ENCODE results near the gene BRAP.
"Not testable (repeated sequence)": the region's sequence is repeated elsewhere in the genome, so short reads cannot be mapped to it uniquely, and the experiment has no call there.

Gene BRAP

DNA sequence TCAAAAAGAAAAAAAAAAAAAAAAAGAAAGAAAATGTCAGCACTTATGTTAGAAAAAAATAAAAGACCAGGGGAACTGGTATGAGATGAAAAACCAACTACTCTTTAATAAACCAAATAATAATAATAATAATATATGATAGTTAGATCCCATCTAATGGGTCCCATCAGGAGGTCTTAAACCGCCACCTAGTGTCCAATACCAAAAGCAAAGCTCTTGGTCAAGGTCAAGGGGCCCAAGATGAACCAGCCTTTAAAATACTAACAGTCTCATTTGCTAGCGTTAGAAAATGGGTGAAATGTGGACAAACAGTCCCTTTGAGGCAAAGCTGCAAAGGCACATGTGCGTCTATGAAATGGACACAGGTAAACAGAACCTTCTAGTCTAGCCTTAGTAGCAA is 12.3 kb downstream of the BRAP start:
- peak; percentile 23 for DNase-seq

DNA sequence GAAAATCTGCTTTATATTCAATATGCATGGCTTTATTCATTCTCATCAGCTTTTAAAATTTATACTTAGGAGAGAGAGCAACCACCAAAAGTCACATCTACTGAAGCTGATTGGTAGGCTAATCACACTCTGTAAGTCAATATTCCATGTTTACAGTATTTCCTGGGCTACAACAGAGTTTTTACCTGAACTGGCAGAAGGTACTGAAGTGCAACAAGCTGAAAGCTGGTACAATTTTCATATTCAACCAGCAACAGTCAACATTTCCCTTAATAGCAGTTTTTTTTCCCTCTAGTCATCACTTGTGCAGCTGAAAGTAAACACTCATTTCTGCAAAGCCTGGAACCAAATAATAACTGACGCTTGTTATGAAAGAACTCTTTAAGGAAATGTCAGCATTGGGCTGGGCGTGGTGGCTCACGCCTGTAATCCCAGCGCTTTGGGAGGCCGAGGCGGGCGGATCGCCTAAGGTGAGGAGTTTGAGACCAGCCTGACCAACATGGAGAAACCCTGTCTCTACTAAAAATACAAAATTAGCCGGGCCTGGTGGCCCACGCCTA is 12.9 kb downstream of the BRAP start:
- no peak for DNase-seq

DNA sequence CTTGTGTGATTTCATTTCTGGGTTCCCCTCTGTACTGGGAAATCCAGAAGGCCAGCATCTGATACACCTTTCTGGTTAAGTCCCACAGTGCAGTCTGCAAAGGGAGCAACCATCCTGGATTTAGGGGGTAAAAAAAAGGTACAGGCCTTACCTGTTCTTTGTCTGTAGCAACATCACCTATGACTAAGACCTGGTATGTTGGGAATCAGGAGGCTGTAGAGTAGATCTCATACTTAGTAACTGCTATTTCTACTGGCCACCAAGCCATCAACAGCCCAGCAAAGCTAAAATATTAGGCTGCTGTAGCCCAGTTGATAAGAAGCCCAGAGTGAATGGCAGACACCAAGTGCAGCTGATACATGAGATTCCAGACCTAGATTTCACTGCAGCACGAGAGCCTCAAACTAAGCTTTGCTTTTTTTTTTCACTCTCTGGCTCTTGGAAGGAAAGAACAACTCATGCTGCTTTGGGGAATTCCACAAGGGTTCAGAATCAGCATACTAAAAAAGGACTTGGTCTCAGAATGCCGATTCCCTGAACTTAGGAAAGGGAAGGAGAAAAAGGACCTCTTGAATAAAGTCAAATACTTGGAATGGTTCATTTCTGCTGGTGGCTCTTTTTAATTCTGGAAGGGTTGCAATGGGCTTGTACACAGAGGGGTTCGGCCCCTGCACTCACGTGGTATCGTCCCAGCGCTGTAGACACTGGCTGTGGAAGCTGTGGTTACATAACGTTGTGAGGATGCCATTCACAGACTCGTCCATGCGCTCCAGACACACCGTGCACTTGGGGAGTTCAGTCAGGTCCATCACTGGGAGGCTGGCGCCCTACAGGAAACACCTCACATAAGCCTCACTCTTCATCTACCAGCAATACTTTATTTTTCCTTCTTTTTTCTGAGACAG is 20.5 kb downstream of the BRAP start:
- no peak for DNase-seq

DNA sequence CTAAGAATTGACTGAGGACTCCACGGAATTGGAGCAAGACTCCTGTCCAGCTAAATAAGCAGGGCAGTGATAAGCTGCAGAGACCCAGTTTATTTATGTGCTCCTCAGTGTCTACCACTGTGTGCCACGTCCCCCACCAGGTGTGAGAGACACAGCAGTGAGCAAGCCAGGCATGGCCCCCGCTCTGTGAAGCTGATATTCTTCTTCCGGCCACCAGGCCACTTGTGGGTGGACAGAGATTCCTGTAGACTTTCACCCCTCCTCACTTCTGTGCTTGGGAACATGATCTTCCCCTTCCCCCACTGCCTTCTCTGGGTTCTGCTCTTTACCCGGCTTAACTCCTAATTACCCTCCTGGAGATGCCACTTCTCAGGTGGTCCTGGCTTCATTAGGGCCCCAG is 21.3 kb downstream of the BRAP start:
- DNase-seq: no peak

DNA sequence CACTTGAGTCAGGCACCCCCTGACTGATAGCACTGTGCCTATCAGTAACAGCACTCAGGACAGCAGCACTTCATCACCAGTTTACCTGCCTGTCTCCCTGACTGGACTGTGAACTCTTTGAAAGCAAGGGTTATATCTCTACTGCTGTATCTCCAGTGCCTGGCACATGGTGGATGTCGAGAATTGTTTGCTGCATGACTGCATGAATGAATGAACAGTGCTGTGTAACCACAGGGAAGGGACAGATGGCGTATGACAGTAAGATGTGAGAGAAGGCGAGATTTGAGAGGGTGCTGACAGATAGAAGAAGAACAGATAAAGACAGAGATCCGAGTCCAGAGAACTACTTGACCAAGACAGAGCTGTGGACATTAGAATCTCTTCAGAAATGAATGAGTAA is 29.7 kb downstream of the BRAP start:
- no peak for DNase-seq

DNA sequence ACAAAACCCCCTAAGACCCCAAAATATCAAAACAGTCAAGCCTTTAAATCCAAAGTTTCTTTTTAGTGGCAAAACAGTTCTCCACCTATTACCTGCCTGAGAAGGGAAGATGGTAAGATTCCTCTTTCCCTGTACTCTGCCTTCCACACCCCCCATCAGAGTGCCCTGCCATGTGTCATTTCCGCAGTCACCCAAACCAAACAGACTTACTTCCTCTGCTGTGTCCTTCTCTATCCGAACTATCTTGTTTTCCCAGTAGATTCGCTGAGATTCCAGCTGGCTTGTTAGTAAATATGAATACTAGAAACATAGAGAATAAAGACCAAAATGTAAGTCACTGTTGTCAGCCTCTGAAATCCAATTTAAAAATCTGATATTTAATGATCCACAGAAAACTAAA is 30.4 kb downstream of the BRAP start:
- DNase-seq: no peak

DNA sequence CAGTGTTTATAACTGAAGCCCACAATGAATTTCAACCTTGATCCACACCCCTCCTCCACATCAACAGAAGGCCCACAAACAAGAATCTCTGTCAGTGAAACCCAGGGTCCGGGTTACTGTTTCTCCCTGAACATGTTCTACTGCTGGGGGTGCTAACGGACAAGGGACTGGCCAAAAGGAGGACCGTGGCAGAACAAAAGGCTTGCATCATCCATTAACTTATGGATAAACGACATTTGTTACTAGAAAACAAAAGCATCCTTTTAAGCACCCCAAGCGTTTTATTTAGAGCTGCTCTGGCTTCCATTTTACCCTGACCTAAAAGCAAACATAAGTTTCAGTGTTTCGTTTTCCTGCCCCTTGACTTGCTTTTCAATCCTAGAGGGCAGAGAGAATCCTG is 32.2 kb downstream of the BRAP start:
- DNase-seq: no peak

DNA sequence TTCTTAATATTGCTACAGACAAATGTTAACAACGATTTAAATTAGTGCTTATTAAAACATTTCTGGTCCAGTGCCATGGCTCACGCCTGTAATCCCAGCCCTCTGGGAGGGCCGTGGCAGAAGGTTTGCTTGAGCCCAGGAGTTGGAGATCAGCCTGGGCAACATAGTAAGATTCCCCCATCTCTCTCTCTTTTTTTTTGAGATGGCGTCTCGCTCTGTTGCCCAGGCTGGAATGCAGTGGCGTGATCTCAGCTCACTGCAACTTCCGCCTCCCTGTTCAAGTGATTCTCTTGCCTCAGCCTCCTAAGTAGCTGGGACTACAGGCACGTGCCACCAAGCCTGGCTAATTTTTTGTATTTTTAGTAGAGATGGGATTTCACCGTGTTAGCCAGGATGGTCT is 33.2 kb downstream of the BRAP start:
- not testable (repeated sequence) for DNase-seq

DNA sequence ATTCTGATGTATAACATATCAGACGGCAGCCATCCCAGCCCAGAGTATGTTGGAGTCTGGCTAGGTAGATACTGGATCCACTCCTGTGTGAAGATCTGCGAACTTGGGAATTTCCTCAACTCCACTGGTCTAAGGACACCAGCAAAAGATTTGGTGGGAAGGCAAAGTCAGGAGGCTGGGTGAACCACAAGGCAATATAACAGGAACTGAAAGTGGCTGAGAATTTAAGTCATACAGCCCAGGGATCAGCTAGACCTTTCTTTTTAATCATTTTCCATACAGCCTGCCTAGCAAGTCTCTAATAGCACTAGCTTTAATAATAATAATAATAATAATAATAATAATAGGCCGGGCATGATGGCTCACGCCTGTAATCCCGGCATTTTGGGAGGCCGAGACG is 34.8 kb downstream of the BRAP start:
- no peak for DNase-seq

DNA sequence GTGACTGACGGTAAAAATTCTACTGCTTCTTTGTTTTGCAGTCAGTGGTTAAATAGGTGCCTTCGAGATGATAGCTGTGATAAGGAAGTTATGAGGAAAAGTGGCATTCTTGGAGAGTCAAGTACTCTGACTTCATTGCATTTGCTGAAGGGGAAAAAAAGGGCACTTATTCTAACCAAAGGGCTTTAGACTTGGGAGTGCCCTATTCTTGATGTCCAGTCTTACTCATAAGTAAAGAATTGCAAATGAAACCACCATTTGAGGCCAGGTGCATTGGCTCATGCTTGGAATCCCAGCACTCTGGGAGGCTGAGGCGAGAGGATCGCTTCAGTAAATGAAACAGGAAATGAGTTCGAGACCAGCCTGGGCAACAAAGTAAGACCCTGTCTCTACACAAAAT is 40.3 kb downstream of the BRAP start:
- DNase-seq: no peak

DNA sequence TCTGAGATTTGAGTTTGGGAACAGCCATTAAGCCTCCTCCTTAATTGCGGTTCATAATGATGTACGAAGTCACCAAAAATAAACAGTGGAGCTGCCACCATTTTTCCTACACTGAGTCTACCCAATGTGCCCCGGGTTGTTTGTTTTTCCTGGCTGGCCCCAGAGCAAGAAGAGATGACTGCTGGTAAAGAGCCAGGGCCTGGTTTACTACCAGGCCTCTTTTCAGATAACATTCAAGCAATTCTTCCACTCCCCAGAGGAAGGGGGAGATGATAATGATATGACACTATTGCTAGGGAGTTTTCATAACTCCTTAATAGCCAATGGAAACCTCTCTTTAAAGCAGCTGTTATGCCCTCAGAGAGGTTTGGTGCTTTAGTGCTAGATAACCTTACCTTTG is 42.3 kb downstream of the BRAP start:
- no peak for DNase-seq

DNA sequence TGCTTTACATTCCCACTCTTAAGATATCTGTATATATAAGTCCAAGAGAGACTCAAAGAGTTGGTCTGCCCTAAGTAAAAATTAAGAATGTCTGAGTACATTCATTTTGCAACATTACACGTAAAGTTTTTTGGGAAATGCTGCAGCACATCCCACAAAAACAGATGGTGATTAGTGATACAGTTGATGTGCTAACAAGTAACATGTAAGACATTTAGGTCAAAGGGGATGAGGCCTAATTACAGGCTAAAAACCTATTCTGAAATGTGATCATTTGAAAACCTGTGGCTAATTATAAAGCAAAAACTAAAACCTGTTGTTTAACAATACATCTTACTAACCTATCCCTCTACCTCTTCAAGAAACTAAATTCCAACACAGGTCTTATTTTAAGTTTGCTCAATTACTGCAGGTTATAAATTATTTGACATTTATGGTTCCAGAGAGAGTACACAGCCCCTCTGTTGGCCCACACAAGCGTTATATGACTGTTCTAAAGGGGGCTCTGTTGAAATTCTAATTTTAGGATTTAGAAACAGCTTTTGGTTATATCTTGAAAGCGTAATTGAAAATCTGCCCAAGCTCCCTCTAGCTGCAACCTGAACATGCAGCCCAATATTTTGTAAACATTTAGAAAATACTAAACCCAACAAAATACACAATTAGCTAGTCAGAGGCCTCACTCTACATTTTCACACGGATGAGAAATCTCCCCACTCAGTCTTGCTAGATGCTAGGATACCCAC is 42.9 kb downstream of the BRAP start:
- DNase-seq: no peak

DNA sequence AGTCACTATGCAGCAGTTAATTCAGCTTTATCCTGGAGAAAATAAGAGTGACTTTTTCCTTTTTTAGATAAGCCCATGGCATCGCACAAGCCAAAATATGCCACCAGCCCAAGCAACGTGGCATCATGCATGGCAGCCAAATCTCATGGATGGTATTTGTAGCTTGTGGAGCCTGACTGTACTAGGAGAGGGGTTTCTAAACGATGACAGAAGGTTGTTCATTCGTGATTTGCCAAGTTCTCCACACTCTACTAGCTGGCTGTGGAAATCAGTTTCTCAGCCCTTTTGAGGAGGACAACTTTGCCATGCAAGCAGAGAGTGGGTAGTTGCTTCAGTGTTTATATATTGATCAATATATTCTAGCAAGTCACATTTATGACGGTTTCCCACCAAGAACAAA is 45.2 kb downstream of the BRAP start:
- no peak for DNase-seq

DNA sequence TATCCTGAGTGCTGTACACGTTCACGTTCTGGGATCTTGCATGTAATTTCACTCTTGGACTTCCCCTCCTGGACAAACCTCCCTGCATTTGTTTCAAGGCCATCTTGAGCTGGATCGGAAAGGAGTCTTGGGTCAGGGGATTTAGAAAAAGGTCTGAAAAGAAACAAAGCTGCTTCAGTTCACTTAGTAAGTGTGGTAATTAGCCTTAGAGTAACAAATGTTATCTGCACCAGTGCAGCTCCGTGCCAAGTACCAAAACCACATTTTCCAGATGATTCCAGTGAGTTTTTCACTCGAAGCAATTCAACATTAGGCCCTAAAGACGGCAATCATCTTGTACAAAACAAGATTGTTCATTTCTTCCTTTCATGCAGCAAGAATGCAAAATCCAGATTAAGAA is 47.2 kb downstream of the BRAP start:
- DNase-seq: no peak

DNA sequence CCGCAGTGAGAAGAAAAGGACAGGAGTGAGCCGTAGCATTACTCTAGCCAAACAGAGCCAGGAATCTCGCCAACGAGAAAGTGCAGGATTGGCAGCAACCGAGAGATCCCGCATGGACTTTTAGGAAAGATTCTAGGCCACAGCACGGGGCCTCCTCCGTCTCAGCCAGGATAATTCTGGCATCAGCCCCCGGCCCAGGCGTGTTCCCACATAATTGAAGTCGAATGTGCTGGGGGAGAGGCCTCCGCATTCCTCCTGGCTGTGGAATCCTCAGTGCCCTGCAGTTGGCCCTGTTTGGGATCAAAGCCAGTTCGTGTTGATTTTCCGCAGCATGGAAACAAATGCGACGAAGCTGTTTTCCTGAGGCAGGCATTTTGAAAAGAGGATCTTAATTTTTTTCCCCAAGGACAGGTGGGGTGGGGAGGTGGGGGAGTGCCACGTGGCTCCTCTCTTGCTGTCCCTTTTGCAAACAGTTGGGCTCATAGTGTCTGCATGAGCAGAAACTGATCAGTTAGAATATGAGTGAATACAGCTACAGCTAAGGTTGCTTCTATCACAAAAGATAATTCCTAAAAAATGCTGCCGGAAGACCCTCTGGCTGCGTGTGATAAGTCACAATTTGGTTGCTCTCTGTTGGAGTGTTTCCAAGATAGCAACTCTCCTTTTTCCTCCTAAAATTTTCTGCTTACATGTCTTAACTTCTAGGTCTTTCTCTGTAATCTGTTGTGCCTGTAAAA is 49.4 kb downstream of the BRAP start:
- no peak for DNase-seq

DNA sequence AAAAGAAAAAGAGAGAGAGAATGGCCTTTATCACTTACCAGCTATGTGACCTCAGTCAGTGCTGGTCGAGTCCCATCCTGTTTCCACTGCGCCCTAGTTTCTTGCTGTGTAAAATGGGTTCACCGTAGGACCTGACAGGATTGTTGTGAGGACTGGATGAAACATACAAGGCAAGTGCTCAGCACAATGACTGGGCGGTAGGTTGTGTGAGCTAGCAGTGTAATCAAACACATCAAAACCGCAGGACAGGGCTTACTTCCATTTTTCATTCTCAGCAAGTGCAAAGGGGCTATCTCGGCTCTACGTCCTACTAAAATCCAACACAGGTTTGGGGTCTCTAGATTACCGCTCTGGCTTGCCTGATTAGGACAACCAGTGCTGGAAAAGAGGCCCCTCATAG is 50.2 kb downstream of the BRAP start:
- DNase-seq: no peak

DNA sequence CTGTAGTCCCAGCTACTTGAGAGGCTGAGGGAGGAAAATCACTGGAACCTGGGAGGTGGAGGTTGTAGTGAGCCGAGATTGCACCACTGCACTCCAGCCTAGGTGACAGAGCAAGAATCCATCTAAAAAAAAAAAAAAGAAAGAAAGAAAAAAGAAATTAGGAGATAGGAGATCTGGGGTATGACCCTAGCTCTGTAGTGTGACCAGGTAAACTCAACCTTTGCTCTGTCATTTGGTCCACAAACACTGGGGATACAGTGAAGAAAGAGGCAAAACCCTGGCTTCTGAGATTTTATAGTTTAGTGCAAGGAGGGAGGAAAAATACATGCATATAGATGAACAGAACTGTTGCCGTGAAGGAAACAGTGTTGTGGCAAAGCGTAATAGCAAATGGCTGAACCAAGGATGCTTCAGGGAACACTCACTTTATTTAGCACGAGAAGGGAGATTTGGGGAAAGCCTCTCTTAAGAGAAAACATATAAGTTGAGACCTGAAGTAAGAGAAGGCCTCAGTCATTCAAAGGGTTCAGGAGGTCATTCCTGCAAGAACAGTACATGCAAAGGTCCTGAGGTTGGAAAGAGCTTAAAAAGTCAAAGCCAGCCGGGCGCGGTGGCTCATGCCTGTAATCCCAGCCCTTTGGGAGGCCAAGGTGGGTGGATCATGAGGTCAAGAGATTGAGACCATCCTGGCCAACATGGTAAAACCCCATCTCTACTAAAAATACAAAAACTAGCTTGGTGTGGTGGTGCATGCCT is 57.1 kb downstream of the BRAP start:
- DNase-seq: no peak

DNA sequence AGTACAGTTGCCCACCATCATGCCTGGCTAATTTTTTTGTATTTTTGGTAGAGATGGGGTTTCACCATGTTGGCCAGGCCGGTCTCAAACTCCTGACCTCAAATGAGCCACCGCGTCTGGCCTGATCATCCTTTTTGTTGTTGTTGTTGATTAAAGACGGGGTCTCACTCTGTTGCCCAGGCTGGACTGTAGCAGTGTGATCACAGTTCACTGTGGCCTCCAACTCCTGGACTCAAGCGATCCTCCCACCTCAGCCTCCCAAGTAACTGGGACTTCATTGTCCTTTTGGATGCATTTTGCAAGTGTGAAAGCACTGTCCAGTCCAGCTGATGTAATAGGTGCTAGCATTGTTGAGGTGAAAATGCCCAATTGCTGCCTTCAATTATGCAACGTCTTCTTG is 59.5 kb downstream of the BRAP start:
- no peak for DNase-seq

DNA sequence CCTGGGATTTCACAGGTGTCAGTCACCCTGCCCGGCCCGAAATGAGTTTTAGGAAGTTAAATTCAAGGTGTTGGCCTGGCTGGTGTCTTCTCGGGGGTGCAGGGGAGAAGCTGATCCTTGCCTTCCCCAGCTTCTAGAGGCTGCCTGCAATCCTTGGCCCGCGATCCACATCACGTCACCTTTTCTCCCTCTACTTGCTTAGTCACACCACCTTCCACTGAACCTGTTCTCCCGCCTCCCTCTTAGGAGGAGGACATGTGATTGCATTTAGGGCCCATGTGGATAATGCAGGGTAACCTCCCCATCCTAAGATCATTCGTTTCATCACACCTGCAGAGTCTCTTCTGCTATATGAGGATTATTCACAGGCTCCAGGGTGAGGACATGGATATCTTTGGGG is 61.2 kb downstream of the BRAP start:
- no peak for DNase-seq

DNA sequence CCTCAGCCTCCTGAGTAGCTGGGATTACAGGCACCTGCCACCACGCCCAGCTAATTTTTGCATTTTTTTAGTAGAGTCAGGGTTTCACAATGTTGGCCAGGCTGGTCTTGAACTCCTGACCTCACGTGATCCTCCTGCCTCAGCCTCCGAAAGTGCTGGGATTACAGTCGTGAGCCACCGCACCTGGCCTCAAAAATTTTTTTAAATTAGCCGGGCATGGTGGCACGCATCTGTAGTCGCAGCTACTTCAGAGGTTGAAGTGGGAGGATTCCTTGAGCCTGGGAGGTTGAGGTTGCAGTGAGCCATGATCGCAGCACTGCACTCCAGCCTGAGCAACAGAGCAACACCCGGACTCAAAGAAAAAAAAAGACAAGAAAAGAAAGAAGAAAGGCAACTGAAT is 67.9 kb downstream of the BRAP start:
- DNase-seq: not testable (repeated sequence)

DNA sequence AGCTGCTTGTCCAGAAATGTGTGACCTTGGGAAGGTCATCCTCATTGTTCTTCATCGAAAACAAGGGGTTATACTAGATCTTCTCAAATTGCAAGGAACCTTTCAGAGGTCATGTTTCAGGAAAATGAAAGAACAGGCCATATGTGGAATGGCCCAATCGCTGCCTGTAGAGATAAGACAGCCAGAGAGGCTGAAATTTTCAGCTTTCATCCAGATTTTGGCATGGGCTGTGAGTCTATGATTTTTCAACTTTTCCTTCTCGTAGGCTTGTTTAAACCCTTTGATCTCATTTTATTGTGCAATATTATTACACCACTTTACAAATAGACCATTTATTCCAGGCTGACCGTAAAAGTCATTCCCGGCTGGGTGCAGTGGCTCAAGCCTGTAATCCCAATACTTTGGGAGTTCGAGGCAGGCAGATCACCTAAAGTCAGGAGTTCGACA is 69.6 kb downstream of the BRAP start:
- no peak for DNase-seq

DNA sequence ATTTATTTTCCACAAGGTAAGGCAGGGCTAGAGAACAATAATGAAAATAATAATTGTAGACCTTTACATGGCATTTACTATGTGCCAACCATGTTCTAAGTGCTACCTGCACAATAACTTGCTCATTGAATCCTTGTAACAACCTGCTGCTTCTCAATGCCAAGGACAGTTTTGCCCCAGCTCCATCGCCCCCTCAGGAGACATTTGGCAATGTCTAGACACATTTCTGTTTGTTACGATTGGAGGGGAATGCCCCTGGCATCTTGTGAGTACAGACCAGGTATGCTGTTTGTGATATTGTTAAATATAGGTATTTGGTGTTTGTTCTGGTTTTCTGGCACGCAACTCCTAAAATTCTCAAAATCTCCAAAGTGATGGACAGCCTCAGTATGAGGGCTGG is 78.5 kb downstream of the BRAP start:
- DNase-seq: no peak
